Lung microvascular endothelial cell (primary cell): ENCODE measurements around the gene TAPBPL. TPM values are rescaled to one million over a fixed set of nuclear protein-coding genes. Genes with fewer than 3 reads are reported as not detected.

Experiments used
- DNase-seq, 2 donors: peaks; one replicate each; pipeline versions ENCODE4 v3.0.0 to v3.0.0-alpha.2; 2010; ENCODE audit warnings: low read depth in 2 of 2
- total RNA-seq: library from RNA; depleted of rRNA; stranded (reverse); fragments of >200 nt; gene quantifications from 2 replicates; pipeline ENCODE4 v1.2.1, GENCODE V29; 2014

TAPBPL gene
- total RNA-seq, 1 donor from 2014 or later: 19.6 TPM

DNA sequence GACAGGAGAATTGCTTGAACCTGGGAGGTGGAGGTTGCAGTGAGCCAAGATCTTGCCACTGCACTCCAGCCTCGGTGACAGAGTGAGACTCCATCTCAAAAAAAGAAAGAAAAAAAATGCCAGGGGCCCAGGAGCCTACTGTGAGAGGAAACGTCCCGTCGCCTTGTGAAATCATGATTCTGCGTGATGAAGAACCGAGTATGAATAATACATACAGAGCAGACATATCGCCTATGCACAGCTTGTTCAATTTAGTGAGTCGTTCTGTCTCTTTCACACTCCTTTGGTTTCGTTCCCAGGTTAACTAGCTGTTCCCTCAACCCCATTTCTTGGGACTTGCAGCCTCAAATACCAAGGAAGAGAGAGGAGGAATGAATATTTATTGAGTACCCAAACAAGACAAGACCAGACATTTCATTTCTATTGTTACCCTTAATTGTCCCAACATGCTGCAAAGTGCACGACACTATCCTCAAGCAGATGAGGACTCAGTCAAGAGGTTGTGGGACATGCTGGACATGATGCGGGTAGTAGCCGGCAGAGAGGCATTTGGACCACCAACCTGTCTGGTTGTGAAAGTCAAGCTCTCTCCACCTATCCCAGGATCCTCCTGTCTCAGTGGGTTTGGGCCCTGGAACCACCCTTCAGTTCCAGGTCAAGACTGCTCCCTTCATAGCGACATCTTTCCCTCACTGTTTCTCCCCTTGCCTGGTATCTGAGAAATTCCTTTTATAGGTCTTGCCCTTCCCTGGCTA is 15.7 kb upstream of the TAPBPL start:
- no peak for DNase-seq

GRCh38 chr12:6437586-6437985 is 14.3 kb upstream of the TAPBPL start:
- DNase-seq: no peak

- DNase-seq: no peak
Observed at GRCh38 chr12:6438345-6438744, 13.5 kb upstream of the TAPBPL start.

DNA sequence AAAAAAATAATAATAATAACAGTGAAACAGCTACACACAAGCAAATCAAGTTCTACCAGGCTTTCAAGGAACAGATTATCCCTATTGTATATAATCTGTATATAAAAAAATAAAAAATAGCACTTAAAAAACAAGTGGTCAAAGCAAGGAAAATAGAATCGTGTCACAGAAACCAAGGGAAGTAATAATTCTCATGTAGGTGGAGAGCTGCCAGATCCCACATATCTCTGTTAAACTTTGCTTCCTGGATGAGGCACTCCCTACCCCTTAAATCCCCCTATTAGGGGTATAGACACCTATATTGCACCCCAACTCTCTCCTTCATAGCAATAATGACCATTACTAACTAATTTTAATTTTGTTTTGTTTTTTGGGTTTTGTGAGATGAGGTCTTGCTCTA is 11.5 kb upstream of the TAPBPL start:
- DNase-seq: peak in 1 of 2 donors; percentile 28

DNA sequence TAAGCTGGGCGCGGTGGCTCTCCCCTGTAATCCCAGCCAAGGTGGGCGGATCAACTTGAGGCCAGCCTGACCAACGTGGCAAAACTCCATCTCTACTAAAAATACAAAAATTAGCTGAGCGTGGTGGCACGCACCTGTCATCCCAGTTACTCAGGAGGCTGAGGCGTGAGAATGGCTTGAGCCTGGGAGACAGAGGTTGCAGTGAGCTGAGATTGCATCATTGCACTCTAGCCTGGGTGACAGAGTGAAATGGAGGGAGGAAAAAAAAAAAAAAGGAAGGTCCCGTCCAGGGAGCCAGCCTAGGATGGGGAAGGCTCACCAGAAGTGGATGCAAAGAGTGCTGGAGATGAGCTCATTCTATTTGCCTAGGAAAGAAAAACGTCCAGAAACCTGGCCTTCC is 9.0 kb upstream of the TAPBPL start:
- no peak for DNase-seq

- DNase-seq: no peak
Observed at GRCh38 chr12:6443361-6443983, 8.4 kb upstream of the TAPBPL start.

DNA sequence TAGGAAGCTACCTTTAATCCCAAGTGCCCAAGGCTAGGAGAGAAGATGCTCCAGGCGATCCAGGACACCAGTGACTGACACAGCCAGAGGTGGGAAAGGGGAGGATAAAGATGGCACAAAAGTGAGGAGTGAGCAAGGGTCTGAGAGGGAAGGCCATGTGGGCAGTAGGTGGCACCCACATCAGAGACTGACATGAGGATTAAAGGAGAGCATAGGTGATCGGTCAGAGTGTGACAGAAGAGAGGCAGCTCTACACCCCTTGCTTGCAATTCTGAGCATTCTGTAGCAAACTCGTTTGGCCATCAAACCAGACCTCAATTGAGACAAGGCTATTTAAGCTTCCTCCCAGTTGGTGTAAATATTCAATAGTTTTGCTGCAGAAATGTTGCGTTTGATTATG is 7.8 kb upstream of the TAPBPL start:
- DNase-seq: no peak

GRCh38 chr12:6444704-6445688 is 6.8 kb upstream of the TAPBPL start, which contains the start of gene CD27:
Gene CD27 (plus strand): TSS chr12:6444955. CDS start chr12:6445096, 141 bp downstream.
- DNase-seq: no peak

DNA sequence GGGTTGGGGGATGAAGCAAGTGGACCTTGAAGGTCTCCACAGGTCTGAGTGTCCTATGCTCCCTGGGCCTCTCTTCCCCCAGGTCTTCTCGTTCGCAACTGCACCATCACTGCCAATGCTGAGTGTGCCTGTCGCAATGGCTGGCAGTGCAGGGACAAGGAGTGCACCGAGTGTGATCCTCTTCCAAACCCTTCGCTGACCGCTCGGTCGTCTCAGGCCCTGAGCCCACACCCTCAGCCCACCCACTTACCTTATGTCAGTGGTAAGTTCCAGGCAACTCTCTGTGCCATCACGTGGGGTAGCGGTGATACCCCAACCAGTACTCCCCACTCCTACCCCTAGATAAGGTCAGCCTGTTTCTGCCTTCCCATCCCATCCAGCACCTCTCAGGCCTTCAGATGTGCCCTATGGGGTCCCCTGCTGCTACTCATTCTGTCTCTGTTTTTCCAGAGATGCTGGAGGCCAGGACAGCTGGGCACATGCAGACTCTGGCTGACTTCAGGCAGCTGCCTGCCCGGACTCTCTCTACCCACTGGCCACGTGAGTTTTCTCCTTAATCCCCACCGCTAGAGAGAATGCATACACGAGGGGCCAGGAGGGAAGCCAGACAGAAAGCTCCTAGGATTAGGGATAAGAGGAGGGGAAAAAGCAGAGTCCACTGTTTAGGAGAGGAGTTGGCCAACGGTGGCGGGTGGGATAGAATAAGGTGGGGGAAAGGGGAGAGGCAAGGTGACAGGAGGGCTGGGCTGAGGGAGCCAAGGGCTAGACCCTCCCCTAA is 1.6 kb upstream of the TAPBPL start:
- no peak for DNase-seq

DNA sequence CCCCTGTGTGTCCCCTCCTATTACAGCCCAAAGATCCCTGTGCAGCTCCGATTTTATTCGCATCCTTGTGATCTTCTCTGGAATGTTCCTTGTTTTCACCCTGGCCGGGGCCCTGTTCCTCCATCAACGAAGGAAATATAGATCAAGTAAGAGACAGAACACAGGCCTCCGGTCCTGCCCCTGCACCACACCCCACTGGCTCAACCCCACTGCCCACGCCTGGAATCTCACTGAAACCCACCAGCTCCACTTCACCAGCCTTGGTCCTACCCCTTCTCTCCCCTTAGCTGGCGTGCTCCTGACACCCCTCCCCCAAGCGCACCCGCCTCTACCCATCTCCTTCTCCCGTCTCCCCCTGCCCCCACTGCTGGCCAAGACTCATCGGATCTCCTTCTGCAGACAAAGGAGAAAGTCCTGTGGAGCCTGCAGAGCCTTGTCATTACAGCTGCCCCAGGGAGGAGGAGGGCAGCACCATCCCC is 934 bp upstream of the TAPBPL start:
- DNase-seq: no peak

GRCh38 chr12:6452245-6452943 is 552 bp downstream of the TAPBPL start:
- peak in 1 of 2 donors; percentile 52 for DNase-seq

DNA sequence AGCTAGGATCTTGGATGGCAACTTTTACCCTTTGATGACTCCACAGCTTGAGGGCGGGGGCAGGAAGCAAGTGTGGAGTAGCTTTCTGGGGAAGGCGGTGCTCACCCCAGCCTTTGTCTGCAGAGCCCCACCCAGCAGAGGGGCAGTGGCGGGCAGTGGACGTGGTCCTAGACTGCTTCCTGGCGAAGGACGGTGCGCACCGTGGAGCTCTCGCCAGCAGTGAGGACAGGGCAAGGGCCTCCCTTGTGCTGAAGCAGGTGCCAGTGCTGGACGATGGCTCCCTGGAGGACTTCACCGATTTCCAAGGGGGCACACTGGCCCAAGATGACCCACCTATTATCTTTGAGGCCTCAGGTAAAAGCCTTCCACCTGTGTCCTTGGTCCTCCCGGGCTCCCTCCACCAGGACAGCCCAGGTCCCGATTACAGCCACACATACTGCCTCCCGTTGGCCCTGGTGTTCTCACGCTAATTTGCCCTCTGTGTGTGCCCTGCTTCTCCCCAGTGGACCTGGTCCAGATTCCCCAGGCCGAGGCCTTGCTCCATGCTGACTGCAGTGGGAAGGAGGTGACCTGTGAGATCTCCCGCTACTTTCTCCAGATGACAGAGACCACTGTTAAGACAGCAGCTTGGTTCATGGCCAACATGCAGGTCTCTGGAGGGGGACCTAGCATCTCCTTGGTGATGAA is 1.2 kb downstream of the TAPBPL start:
- DNase-seq: peak; percentile 31 to 77

DNA sequence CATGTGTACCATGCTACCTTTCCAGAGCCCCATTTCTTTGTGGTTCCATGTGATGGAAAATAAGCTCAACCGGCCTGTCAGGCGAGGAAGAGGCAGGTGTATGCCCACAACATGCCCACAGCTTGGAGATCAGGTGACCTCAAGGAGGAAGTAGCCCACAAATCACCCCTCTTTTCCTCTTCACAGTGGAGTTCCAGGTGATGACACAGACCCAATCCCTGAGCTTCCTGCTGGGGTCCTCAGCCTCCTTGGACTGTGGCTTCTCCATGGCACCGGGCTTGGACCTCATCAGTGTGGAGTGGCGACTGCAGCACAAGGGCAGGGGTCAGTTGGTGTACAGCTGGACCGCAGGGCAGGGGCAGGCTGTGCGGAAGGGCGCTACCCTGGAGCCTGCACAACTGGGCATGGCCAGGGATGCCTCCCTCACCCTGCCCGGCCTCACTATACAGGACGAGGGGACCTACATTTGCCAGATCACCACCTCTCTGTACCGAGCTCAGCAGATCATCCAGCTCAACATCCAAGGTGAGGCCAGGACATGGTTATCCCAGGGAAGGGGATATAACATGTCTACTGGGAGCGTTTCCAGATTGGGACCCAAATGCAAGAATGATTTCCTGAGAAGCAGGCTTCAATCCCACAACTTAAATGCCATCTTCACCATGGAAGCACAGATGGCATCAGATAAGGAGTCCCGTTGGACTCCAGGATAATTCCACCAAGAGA is 5.5 kb downstream of the TAPBPL start:
- no peak for DNase-seq

DNA sequence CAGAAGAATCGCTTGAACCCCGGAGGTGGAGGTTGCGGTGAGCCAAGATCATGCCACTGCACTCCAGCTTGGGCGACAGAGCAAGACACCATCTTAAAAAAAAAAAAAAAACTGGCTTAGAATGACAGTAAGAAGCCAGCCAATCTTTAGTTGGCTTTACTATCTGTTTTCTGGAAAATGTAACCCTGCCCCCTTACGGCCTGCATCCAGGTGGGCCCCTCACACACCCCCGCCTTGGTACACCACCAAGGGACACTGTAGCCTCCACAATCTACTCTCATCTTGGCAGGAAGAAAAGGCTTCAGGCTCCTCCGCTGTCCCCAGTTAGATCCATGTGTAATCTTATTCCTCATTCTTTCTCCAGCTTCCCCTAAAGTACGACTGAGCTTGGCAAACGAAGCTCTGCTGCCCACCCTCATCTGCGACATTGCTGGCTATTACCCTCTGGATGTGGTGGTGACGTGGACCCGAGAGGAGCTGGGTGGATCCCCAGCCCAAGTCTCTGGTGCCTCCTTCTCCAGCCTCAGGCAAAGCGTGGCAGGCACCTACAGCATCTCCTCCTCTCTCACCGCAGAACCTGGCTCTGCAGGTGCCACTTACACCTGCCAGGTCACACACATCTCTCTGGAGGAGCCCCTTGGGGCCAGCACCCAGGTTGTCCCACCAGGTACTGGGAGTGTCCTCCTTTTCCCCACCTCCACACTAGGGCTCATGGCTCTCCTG is 6.6 kb downstream of the TAPBPL start:
- no peak for DNase-seq

DNA sequence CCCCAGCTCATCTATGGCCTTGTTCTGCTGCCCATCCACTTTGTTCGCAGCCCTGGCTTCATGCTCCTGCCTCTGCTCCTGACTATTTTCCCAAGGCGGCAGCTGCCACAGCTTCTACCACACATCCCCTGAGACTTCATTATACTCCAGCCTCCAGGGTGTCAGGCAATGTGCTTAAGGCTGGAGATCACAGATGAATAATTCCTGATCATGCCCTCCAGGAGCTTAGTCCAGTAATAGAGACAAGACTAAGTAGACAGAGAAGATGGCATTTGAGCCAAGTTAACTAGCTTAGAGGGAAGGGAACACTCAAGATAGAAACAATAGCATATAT is 7.1 kb downstream of the TAPBPL start:
- no peak for DNase-seq

DNA sequence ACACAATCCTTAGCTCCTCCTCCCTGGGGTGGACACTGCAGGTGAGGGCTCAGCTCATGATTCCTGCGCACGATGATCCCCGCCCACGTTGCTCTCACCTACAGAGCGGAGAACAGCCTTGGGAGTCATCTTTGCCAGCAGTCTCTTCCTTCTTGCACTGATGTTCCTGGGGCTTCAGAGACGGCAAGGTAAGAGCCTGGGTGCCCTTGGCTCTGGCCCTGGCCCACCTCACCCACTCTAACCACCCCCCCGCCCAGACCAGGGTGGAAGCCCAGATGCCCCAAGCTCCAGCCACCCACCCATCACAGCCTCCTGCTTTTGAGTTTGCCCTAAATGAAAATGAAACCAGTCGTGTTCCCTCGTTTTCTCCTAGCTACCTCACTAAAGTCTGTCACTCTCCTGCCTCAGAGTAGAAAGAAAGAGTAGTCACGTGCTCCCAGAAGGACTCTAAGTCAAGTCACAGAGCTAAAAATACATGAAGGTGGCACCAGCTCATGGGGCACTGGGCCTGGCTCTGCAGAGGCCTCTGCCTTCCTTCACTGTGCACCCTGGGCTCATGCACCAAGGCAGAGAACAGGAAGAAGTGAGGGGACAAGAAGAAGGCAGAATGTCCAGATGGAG is 9.0 kb downstream of the TAPBPL start:
- no peak for DNase-seq

- peak; percentile 45 to 72 for DNase-seq
Observed at GRCh38 chr12:6461401-6462233, 9.8 kb downstream of the TAPBPL start.
